Mammary epithelial cell (primary cell): Measurements from ENCODE around the gene EFHD2.

Source experiments
- EZH2 ChIP-seq: IDR thresholded peaks from 2 replicates; pipeline ENCODE4 v1.6.1; 2012; ENCODE audit warnings: low read length, inconsistent platforms, borderline replicate concordance
- TF ChIP-seq, protein P1 (sequence below), 2 donors: IDR thresholded peaks in 1 of 2; conservative IDR thresholded peaks in 1 of 2; 2 replicates each; pipeline ENCODE4 v1.5.1; 2011 to 2012; ENCODE audit warnings: inconsistent platforms in 2 of 2, low read length in 2 of 2, mild to moderate bottlenecking in 2 of 2, control low read depth in 1 of 2, low read depth in 1 of 2; ENCODE audit not compliant: insufficient read depth in 1 of 2; ENCODE audit errors: extremely low read depth in 1 of 2

DNA sequence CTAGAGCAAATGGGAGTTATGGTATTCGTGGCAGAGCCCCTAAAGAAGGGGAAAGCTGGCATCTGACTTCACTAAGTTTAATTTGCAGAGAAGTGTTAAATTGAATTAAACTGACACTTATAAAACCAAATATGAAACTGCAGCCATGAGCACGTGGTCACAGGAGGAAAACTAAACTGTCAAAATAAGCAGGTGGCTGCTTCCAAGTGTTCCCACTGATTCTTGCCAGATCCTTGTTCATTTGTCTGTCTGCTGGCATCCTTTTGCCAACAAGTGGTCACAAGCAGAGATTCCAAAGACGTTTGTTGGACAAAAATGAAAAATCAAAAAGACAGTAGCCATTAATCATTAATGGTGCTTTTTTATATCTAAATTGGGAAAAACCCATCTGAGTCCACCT, 59.7 kb downstream of the EFHD2 start:
- TF ChIP-seq, protein P1, sequence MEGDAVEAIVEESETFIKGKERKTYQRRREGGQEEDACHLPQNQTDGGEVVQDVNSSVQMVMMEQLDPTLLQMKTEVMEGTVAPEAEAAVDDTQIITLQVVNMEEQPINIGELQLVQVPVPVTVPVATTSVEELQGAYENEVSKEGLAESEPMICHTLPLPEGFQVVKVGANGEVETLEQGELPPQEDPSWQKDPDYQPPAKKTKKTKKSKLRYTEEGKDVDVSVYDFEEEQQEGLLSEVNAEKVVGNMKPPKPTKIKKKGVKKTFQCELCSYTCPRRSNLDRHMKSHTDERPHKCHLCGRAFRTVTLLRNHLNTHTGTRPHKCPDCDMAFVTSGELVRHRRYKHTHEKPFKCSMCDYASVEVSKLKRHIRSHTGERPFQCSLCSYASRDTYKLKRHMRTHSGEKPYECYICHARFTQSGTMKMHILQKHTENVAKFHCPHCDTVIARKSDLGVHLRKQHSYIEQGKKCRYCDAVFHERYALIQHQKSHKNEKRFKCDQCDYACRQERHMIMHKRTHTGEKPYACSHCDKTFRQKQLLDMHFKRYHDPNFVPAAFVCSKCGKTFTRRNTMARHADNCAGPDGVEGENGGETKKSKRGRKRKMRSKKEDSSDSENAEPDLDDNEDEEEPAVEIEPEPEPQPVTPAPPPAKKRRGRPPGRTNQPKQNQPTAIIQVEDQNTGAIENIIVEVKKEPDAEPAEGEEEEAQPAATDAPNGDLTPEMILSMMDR (conservative IDR thresholded peaks at IDR 0.05 in 1 of 2, IDR thresholded peaks at IDR 0.05 in 1 of 2; ENCODE audit: extremely low read depth in 1 of 2, insufficient read depth in 1 of 2, low read depth in 1 of 2, low read length in 2 of 2) = no peak
- no peak for TF ChIP-seq EZH2
